Muscle layer of colon (tissue), 2 donors: Measurements from ENCODE around the gene ST7.
"Not testable (repeated sequence)": the region's sequence is repeated elsewhere in the genome, so short reads cannot be mapped to it uniquely, and the experiment has no call there.

Experiments
- H3K27ac ChIP-seq: one replicate; pipeline ENCODE4 v1.7.0; 2013; ENCODE audit warnings: low read depth, mild to moderate bottlenecking, low read length, moderate library complexity
- H3K27me3 ChIP-seq, 2 donors: one replicate each; pipeline ENCODE4 v1.7.0; 2013; ENCODE audit warnings: low read length in 2 of 2, mild to moderate bottlenecking in 2 of 2; ENCODE audit not compliant: insufficient read depth in 2 of 2, control insufficient read depth in 1 of 2
- H3K36me3 ChIP-seq: one replicate; pipeline ENCODE4 v1.7.0; 2013; ENCODE audit warnings: mild to moderate bottlenecking, low read length; ENCODE audit not compliant: insufficient read depth
- H3K4me1 ChIP-seq: one replicate; pipeline ENCODE4 v1.7.0; 2013; ENCODE audit warnings: mild to moderate bottlenecking, low read length; ENCODE audit not compliant: insufficient read depth
- H3K4me3 ChIP-seq, 2 donors: one replicate each; pipeline ENCODE4 v1.7.0; 2013; ENCODE audit warnings: low read length in 2 of 2, low read depth in 1 of 2, mild to moderate bottlenecking in 1 of 2, moderate library complexity in 1 of 2
- H3K9ac ChIP-seq: one replicate; pipeline ENCODE4 v1.7.0; 2013; ENCODE audit warnings: low read length
- H3K9me3 ChIP-seq: one replicate; pipeline ENCODE4 v1.7.0; 2013; ENCODE audit warnings: mild to moderate bottlenecking, low read length
- donor health status: abdominal sarcoma.
- donor health status: Adenocarcinoma of cecum.

The ST7 gene

DNA sequence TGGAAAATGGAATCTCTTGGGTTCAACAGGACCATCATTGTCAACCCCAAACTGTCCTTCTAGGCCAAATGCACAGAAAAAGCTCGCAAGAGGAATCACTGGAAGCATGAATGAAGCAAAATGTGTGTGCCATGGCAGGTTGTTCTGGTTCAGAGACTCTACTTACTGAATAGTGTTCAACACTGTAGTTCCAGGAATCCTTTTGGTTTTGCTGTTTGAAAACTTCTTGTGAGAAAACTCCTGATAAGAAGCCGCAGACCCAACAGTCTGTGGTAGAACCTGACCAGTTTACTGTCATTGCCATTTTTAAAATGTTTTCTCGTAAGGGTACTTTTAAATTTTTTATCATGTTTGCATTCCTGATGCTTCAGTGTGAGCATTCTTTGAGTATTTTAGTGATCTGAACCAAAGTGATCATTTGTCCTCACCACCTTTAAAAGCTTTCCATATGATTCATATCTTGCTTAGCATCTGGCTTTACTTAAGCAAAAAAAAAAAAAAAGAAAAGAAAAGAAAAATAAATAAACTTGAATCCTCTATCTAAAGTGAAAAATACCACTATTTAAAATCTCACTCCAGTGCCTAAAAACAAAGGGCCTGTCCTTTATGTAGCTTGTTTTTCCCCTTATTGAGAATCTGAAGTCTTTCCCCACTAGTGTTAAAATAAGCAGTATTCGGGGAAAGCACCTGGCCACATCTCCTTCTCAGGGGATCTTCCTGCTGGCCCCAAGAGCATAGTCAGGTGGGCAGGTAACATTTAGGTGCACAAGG, 277.2 kb downstream of the ST7 start:
- Histone ChIP-seq H3K27me3 (no peaks in the 10 kb centered on the region), H3K4me3 (no peak overlapping the region), H3K9me3 (no peaks in the 10 kb centered on the region), H3K4me1 (no peaks in the 10 kb centered on the region), H3K27ac (no peak overlapping the region), H3K9ac (no peak overlapping the region), H3K36me3 (peaks cover 5% of the 10 kb centered on the region)

DNA sequence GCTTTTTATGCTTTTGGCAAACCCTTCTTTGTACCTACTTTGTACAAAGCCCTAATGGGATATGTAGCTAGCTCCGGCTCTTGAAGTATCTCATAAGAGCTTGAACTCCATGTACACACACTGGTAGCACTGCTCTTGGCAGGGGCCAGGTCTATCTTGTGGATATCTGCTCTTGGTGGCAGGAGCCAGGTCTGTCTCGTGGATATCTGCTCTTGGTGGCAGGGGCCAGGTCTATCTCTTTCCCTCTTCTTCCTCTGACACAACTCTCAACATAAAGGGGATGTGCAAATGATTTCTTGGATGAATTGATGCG, 277.7 kb downstream of the ST7 start:
- H3K9me3 ChIP-seq, result no peaks in the 10 kb centered on the region
- H3K9ac ChIP-seq, result no peak overlapping the region
- H3K4me1 ChIP-seq, result no peaks in the 10 kb centered on the region
- no peak overlapping the region for H3K27ac ChIP-seq
- H3K4me3 ChIP-seq, result no peak overlapping the region
- H3K36me3 ChIP-seq, result peaks cover 5% of the 10 kb centered on the region
- H3K27me3 ChIP-seq, result no peaks in the 10 kb centered on the region

DNA sequence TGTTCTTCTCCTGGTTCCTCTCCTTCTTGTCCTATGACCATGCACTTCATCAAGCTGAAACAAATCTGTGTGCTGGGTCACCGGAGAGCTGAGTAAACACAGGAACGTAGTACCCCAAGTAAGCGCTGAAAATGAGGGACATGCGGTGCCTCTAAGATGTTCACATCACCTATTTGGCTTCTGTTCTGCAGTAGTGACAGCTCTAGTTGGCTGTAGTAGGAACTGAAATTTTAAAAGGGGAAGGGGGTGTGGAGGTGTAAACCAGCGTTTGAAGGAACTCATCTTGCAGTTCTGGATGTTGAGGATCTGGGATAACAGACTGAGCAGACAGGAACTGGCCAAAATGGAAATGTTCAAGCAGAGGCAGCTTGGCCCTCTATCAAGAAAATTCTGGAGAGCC, 284.3 kb downstream of the ST7 start:
- no peaks in the 10 kb centered on the region for H3K4me1 ChIP-seq

DNA sequence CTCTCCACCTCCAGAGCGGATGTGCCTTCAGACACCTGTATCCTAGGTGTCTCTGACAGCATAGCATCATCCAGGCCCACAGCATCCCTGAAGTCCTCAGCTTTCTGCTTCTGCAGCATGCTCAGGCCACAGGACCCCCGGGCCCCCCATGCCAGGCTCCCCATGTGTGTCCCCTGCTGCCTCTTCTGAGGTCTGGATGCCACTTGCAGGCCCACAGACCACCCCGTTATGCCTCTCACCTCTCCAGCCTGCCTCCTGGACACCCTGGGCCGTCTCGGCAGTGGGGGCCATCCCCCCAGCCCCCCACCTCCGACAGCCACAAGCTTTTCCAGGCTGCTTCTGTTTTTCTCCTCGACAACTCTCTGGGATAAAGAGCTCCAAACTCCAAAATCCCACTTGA, 285.2 kb downstream of the ST7 start:
- H3K4me1 ChIP-seq, result no peaks in the 10 kb centered on the region
- H3K4me3 ChIP-seq, result no peak overlapping the region
- H3K36me3 ChIP-seq, result no peaks in the 10 kb centered on the region
- no peak overlapping the region for H3K9ac ChIP-seq
- H3K9me3 ChIP-seq, result no peaks in the 10 kb centered on the region
- peaks cover 0 to 4% of the 10 kb centered on the region in 2 donors for H3K27me3 ChIP-seq
- H3K27ac ChIP-seq, result no peak overlapping the region

More for the DNA sequence above, 284.3 kb downstream of the ST7 start:
- H3K27me3 ChIP-seq, result peaks cover 0 to 4% of the 10 kb centered on the region in 2 donors
- H3K9ac ChIP-seq, result no peak overlapping the region
- no peaks in the 10 kb centered on the region for H3K9me3 ChIP-seq
- H3K36me3 ChIP-seq, result no peaks in the 10 kb centered on the region
- no peak overlapping the region for H3K27ac ChIP-seq
- no peak overlapping the region for H3K4me3 ChIP-seq

DNA sequence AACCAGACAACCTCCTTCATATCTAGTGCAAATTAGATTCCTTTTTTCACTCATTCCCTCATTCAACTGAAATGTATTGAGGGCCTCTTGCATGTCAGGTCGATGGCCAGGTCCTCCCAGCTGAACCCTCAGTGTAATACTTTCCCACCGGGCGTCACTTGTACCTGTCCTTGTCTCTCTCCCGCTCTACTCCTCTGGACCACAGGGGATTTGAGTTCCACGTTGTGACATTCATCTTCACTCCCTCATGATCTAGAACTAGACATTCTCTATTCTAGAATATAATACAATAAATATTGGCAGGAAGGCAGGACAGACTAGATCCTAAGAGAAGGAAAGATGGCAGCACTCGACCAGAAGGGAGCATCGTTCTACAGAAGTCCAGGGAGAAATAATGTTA, 285.6 kb downstream of the ST7 start:
- H3K36me3 ChIP-seq, result no peaks in the 10 kb centered on the region
- no peak overlapping the region for H3K9ac ChIP-seq
- no peak overlapping the region for H3K27ac ChIP-seq
- H3K9me3 ChIP-seq, result no peaks in the 10 kb centered on the region
- H3K27me3 ChIP-seq, result peaks cover 0 to 4% of the 10 kb centered on the region in 2 donors
- H3K4me3 ChIP-seq, result no peak overlapping the region
- no peaks in the 10 kb centered on the region for H3K4me1 ChIP-seq

DNA sequence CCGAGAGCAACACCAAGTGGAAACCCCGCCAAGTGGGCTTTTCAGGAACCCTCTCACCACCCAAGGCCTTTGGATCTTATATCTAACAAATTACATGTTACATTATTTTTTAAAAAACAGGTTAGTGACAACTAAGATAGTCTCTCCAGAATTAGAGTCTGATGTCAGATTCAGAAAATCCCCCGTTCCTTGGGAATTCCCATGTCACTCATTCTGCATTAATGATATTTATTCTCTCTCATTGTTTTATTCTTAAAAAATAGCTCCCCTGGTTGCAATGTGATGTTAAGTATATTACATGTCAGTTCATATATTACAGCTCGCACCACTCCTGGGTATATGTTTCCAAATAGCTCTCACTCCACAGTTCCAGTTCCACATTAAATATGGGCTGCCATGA, 287.8 kb downstream of the ST7 start:
- H3K36me3 ChIP-seq, result no peaks in the 10 kb centered on the region
- H3K9ac ChIP-seq, result no peak overlapping the region
- H3K27ac ChIP-seq, result no peak overlapping the region
- H3K4me3 ChIP-seq, result no peak overlapping the region
- H3K9me3 ChIP-seq, result no peaks in the 10 kb centered on the region
- H3K27me3 ChIP-seq, result peaks cover 0 to 4% of the 10 kb centered on the region in 2 donors
- H3K4me1 ChIP-seq, result no peaks in the 10 kb centered on the region

DNA sequence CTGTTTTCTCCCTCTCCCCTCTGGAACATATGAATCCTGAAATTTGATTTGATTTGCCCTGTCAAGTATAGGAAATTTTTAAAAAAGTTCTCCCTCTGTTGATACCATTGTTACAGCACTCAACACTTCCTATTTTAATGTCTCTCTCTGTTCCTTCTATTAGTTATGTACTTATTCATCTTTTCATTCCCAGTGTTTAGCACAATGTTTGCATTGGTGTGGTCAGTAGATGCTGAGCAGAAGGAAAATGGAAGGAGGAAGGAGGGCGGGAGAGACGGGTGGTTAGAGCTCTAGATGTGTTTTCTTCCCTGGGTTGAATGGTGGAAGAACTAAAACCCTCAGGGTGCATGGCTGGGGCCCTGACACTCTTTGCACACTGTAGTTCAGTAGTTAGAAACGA, 290.1 kb downstream of the ST7 start:
- no peaks in the 10 kb centered on the region for H3K4me1 ChIP-seq
- no peak overlapping the region for H3K9ac ChIP-seq
- no peaks in the 10 kb centered on the region for H3K36me3 ChIP-seq
- no peak overlapping the region for H3K4me3 ChIP-seq
- no peaks in the 10 kb centered on the region for H3K9me3 ChIP-seq
- no peak overlapping the region for H3K27ac ChIP-seq
- peaks cover 0 to 4% of the 10 kb centered on the region in 2 donors for H3K27me3 ChIP-seq

DNA sequence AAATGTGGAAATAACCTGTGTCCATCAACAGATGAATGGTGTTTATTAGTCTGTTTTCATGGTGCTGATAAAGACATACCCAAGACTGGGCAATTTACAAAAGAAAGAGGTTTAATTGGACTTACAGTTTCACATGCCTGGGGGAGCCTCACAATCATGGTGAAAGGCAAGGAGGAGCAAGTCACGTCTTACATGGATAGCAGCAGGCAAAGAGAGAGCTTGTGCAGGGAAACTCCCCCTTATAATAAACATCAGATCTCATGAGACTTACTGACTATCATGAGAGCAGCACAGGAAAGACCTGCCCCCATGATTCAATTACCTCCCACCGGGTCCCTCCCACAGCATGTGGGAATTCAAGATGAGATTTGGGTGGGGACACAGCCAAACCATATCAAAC, 292.4 kb downstream of the ST7 start:
- H3K4me3 ChIP-seq, H3K9ac ChIP-seq, H3K27me3 ChIP-seq, H3K4me1 ChIP-seq, H3K36me3 ChIP-seq, H3K27ac ChIP-seq, H3K9me3 ChIP-seq: not testable (repeated sequence)

DNA sequence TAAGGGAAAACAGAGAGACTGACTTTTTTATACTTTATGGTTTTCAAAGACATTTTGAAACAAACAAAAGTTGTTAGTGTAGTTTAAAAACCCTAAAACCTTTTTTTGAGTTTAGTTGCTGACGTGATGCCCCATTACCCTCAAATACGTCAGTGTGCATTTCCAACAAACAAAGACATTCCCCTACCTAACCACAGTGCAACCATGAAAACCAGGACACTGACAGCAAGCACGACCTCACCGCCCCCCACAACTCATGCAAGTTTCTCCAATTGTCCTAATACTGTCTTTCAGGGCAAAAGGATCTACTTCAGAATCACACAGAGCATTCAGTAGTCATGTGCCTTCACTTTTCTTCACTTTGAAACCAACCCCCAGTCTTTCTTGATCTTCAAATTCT, 294.5 kb downstream of the ST7 start:
- Histone ChIP-seq H3K4me3 (no peak overlapping the region), H3K4me1 (no peaks in the 10 kb centered on the region), H3K27ac (no peak overlapping the region), H3K9ac (no peak overlapping the region), H3K36me3 (no peaks in the 10 kb centered on the region), H3K27me3 (no peaks in the 10 kb centered on the region), H3K9me3 (no peaks in the 10 kb centered on the region)

DNA sequence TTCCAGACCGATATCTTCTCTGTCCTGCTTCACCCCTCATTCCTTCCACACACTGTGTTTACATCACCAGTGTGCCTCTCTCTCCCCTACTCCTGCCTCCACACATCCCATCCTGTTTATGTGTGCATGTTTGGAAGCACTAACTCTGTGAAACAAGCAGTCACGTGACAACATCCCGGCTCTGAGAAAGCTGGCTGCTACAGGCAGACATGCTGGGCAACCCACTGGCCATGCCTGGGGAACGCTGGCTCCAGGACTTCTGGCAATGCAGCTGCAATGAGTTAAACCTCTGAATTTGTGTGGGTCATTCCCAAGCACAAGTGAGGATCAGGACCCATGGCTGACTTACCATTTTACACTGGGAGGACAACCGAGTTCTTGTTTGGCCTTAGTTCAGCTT, 295.5 kb downstream of the ST7 start:
- Histone ChIP-seq H3K9ac (no peak overlapping the region), H3K27ac (no peak overlapping the region), H3K4me3 (no peak overlapping the region), H3K9me3 (no peaks in the 10 kb centered on the region), H3K36me3 (no peaks in the 10 kb centered on the region), H3K4me1 (no peaks in the 10 kb centered on the region), H3K27me3 (no peaks in the 10 kb centered on the region)

DNA sequence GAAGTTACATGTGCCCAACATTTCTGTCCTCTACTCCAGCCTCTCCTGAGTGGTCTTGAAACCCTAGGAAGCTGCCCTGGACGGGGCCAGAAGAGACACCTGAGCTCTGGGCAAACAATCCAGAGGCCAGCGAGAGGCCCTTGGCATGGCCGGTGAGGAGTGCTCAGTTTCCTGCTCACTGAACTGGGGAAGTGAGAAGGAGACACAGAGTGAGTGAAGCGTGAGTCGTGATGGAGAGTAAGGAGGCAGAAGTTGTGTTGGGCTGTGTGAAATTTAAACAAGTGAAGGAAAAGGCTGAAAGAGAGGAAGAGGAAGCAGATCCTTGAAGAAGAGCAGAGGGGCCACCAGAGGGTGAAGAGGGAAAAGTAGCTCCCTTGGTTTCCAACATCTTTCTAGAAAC, 296.4 kb downstream of the ST7 start:
- Histone ChIP-seq H3K27me3 (no peaks in the 10 kb centered on the region), H3K9me3 (no peaks in the 10 kb centered on the region), H3K4me3 (no peak overlapping the region), H3K9ac (no peak overlapping the region), H3K4me1 (no peaks in the 10 kb centered on the region), H3K36me3 (no peaks in the 10 kb centered on the region), H3K27ac (no peak overlapping the region)

DNA sequence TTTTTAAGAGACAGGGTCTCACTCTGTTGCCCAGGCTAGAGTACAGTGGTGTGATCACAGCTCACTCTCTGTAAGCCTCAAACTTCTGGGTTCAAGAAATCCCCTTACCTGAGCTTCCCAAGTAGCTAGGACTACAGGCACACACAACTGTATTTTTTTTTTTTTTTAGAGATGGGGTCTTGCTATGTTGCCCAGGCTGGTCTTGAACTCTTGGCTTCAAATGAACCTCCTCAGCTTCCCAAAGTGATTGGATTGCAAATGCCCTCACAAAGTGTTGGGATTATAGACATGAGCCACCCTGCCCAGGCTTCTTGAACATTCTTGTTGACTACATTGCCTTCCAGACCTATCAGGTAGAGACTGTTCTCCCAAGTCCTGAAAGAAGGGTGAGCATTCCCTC, 296.9 kb downstream of the ST7 start:
- H3K4me3 ChIP-seq, result no peak overlapping the region
- no peaks in the 10 kb centered on the region for H3K27me3 ChIP-seq
- H3K36me3 ChIP-seq, result no peaks in the 10 kb centered on the region
- no peaks in the 10 kb centered on the region for H3K4me1 ChIP-seq
- no peak overlapping the region for H3K27ac ChIP-seq
- no peaks in the 10 kb centered on the region for H3K9me3 ChIP-seq
- H3K9ac ChIP-seq, result no peak overlapping the region
